Inflammatory macrophage treated with lipopolysaccharide for 4 hours (primary cell): ENCODE data around the gene ADCY4.

Experiments used
- DNase-seq: peaks from one replicate; pipeline ENCODE4 v3.0.0-alpha.2; 2020

ADCY4 gene

GRCh38 chr14:24314377-24315193 is 20.3 kb downstream of the ADCY4 start:
- DNase-seq, result no peak

GRCh38 chr14:24313913-24314312 is 21.0 kb downstream of the ADCY4 start:
- DNase-seq, result peak; percentile 29

GRCh38 chr14:24312736-24313507 is 21.9 kb downstream of the ADCY4 start:
- DNase-seq, result peak; percentile 91

GRCh38 chr14:24311837-24312615 is 22.8 kb downstream of the ADCY4 start:
- DNase-seq, result peak; percentile 87

- no peak for DNase-seq
Observed at GRCh38 chr14:24310646-24311604, 23.9 kb downstream of the ADCY4 start, which contains the start of gene LTB4R. LTB4R (plus strand) TSS chr14:24311502; CDS start chr14:24315652, 4,150 bp downstream.

- DNase-seq, result no peak
Observed at GRCh38 chr14:24310265-24310645, 24.6 kb downstream of the ADCY4 start.

- no peak for DNase-seq
Observed at GRCh38 chr14:24309538-24310264, 25.2 kb downstream of the ADCY4 start, which contains the start of gene LTB4R2. LTB4R2 (plus strand) TSS chr14:24310140; CDS start chr14:24310665, 525 bp downstream.

- no peak for DNase-seq
Observed at GRCh38 chr14:24308342-24309124, 26.3 kb downstream of the ADCY4 start.

- peak; percentile 80 for DNase-seq
Observed at GRCh38 chr14:24307575-24308341, 27.1 kb downstream of the ADCY4 start, which contains the start of gene CIDEB. CIDEB (minus strand) TSS chr14:24307977; CDS start chr14:24307858, 119 bp downstream.

- DNase-seq, result no peak
Observed at GRCh38 chr14:24307156-24307574, 27.7 kb downstream of the ADCY4 start.

GRCh38 chr14:24304019-24304387 is 30.9 kb downstream of the ADCY4 start:
- no peak for DNase-seq

GRCh38 chr14:24300326-24300980 is 34.4 kb downstream of the ADCY4 start:
- no peak for DNase-seq

GRCh38 chr14:24299255-24300191 is 35.3 kb downstream of the ADCY4 start, which contains the start of the genes DHRS1 and NOP9:
DHRS1 (minus strand) TSS chr14:24299780; CDS start chr14:24299106, 674 bp downstream.
NOP9 (plus strand) TSS chr14:24299850; CDS start chr14:24299955, 105 bp downstream.
- peak; percentile 89 for DNase-seq

GRCh38 chr14:24298892-24299254 is 36.0 kb downstream of the ADCY4 start:
- peak; percentile 28 for DNase-seq

GRCh38 chr14:24297190-24297964 is 37.5 kb downstream of the ADCY4 start:
- DNase-seq, result peak; percentile 50

GRCh38 chr14:24296341-24297157 is 38.3 kb downstream of the ADCY4 start:
- DNase-seq, result peak; percentile 91
